Muscle layer of duodenum (tissue), 2 donors: Measurements from ENCODE around the gene BRD3OS.

Experiments
- H3K27ac ChIP-seq: one replicate; pipeline ENCODE4 v1.7.0; 2013; ENCODE audit warnings: mild to moderate bottlenecking, low read length
- H3K27me3 ChIP-seq: one replicate; pipeline ENCODE4 v1.7.0; 2013; ENCODE audit warnings: low read depth, mild to moderate bottlenecking, control low read depth, low read length
- H3K36me3 ChIP-seq, 2 donors: one replicate each; pipeline ENCODE4 v1.7.0; 2013; ENCODE audit warnings: low read length in 2 of 2, control low read depth in 1 of 2, mild to moderate bottlenecking in 1 of 2; ENCODE audit not compliant: insufficient read depth in 2 of 2, control insufficient read depth in 1 of 2
- H3K4me1 ChIP-seq, 2 donors: one replicate each; pipeline ENCODE4 v1.7.0; 2013; ENCODE audit warnings: low read length in 2 of 2, mild to moderate bottlenecking in 2 of 2, control low read depth in 1 of 2, moderate library complexity in 1 of 2; ENCODE audit not compliant: insufficient read depth in 2 of 2, control insufficient read depth in 1 of 2
- H3K4me3 ChIP-seq, 2 donors: one replicate each; pipeline ENCODE4 v1.7.0; 2013; ENCODE audit warnings: low read length in 2 of 2, low read depth in 1 of 2, mild to moderate bottlenecking in 1 of 2
- H3K9me3 ChIP-seq, 2 donors: one replicate each; pipeline ENCODE4 v1.7.0; 2013; ENCODE audit warnings: low read length in 2 of 2, control low read depth in 1 of 2, mild to moderate bottlenecking in 1 of 2; ENCODE audit not compliant: control insufficient read depth in 1 of 2
- donor health status: healthy.

BRD3OS gene

GRCh38 chr9:134030821-134031470 is 5.7 kb downstream of the BRD3OS start:
- Histone ChIP-seq H3K27ac (no peak overlapping the region), H3K4me1 (peaks cover 0 to 8% of the 10 kb centered on the region in 2 donors), H3K4me3 (no peak overlapping the region), H3K27me3 (no peaks in the 10 kb centered on the region), H3K36me3 (peaks cover 34 to 62% of the 10 kb centered on the region in 2 donors), H3K9me3 (no peaks in the 10 kb centered on the region)

- Histone ChIP-seq H3K9me3 (no peaks in the 10 kb centered on the region), H3K36me3 (peaks cover 39 to 71% of the 10 kb centered on the region in 2 donors), H3K27ac (no peak overlapping the region), H3K4me3 (no peak overlapping the region), H3K27me3 (no peaks in the 10 kb centered on the region), H3K4me1 (no peaks in the 10 kb centered on the region)
These were observed 6.5 kb downstream of the BRD3OS start for GRCh38 chr9:134031783-134032182.

GRCh38 chr9:134032456-134033222 is 7.4 kb downstream of the BRD3OS start:
- peaks cover 39 to 75% of the 10 kb centered on the region in 2 donors for H3K36me3 ChIP-seq
- no peaks in the 10 kb centered on the region for H3K27me3 ChIP-seq
- no peaks in the 10 kb centered on the region for H3K4me1 ChIP-seq
- H3K27ac ChIP-seq: no peak overlapping the region
- no peak overlapping the region for H3K4me3 ChIP-seq
- H3K9me3 ChIP-seq: no peaks in the 10 kb centered on the region

- Histone ChIP-seq H3K4me1 (no peaks in the 10 kb centered on the region), H3K9me3 (no peaks in the 10 kb centered on the region), H3K27me3 (no peaks in the 10 kb centered on the region), H3K4me3 (no peak overlapping the region), H3K36me3 (peaks cover 39 to 83% of the 10 kb centered on the region in 2 donors), H3K27ac (no peak overlapping the region)
These were observed 8.4 kb downstream of the BRD3OS start for GRCh38 chr9:134033516-134034214.

- no peak overlapping the region for H3K27ac ChIP-seq
- H3K9me3 ChIP-seq: no peaks in the 10 kb centered on the region
- peaks cover 46 to 84% of the 10 kb centered on the region in 2 donors for H3K36me3 ChIP-seq
- no peak overlapping the region for H3K4me3 ChIP-seq
- H3K27me3 ChIP-seq: no peaks in the 10 kb centered on the region
- no peaks in the 10 kb centered on the region for H3K4me1 ChIP-seq
These were observed 9.1 kb downstream of the BRD3OS start for GRCh38 chr9:134034215-134035040.

- Histone ChIP-seq H3K9me3 (no peaks in the 10 kb centered on the region), H3K27me3 (no peaks in the 10 kb centered on the region), H3K4me1 (no peaks in the 10 kb centered on the region), H3K36me3 (peaks cover 53 to 91% of the 10 kb centered on the region in 2 donors), H3K4me3 (no peak overlapping the region), H3K27ac (no peak overlapping the region)
These were observed 10.1 kb downstream of the BRD3OS start for GRCh38 chr9:134035041-134036039.

- Histone ChIP-seq H3K4me3 (no peak overlapping the region), H3K4me1 (peaks cover 0 to 5% of the 10 kb centered on the region in 2 donors), H3K9me3 (no peaks in the 10 kb centered on the region), H3K27ac (no peak overlapping the region), H3K27me3 (no peaks in the 10 kb centered on the region), H3K36me3 (peaks cover 49 to 90% of the 10 kb centered on the region in 2 donors)
These were observed 10.8 kb downstream of the BRD3OS start for GRCh38 chr9:134036130-134036529.

- H3K4me3 ChIP-seq: no peak overlapping the region
- H3K27me3 ChIP-seq: no peaks in the 10 kb centered on the region
- no peaks in the 10 kb centered on the region for H3K9me3 ChIP-seq
- peaks cover 49 to 88% of the 10 kb centered on the region in 2 donors for H3K36me3 ChIP-seq
- peaks cover 0 to 9% of the 10 kb centered on the region in 2 donors for H3K4me1 ChIP-seq
- no peak overlapping the region for H3K27ac ChIP-seq
These were observed 12.4 kb downstream of the BRD3OS start for GRCh38 chr9:134037641-134038040.

- Histone ChIP-seq H3K36me3 (peaks cover 36 to 78% of the 10 kb centered on the region in 2 donors), H3K9me3 (no peaks in the 10 kb centered on the region), H3K27ac (no peak overlapping the region)
These were observed 14.3 kb downstream of the BRD3OS start for GRCh38 chr9:134039386-134040175.

More at GRCh38 chr9:134039386-134040175, 14.3 kb downstream of the BRD3OS start:
- Histone ChIP-seq H3K4me1 (peaks cover 0 to 9% of the 10 kb centered on the region in 2 donors), H3K4me3 (no peak overlapping the region), H3K27me3 (no peaks in the 10 kb centered on the region)
